GM18498 (cell line): ENCODE measurements around the gene CYP1A2.

Source experiments
- ATAC-seq: cut with Tn5 transposase; IDR thresholded peaks from one replicate; pipeline ENCODE4 v1.9.1; 2021; ENCODE audit warnings: mild to moderate bottlenecking, moderate library complexity; ENCODE audit not compliant: unreplicated experiment

The CYP1A2 gene

DNA sequence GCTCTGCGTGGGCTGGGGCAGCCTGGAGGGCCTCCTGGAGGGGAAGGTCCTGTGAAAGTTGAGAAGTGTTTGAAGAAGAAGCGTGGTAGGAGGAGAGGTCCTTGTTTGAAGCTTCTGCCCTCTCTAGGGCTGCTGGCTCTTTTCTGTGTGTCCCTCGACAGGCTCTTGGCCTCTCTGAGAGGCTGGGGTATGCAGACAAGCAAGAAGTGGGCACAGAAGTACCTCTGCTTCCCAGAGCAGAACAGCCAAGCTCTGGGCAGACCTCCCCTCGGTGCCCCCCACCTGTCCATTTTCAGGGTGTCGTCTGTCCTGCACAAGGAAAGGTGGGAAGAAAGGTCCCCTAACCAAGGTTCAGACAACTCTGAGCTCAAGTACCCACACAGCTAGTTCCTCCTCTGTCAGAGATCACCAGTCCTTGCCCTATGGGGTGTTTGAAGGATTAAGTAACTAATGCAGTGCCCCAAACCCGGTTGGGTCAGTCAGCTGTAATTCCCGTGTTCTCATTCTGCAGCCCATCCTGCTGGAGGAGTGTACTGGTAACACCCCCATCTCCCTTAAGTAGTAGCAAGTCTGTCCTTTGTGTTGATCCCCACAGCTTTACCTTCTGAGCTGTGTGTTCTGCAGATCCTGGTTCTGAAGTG lies 39.5 kb downstream of the CYP1A2 start:
- ATAC-seq, result no peak

DNA sequence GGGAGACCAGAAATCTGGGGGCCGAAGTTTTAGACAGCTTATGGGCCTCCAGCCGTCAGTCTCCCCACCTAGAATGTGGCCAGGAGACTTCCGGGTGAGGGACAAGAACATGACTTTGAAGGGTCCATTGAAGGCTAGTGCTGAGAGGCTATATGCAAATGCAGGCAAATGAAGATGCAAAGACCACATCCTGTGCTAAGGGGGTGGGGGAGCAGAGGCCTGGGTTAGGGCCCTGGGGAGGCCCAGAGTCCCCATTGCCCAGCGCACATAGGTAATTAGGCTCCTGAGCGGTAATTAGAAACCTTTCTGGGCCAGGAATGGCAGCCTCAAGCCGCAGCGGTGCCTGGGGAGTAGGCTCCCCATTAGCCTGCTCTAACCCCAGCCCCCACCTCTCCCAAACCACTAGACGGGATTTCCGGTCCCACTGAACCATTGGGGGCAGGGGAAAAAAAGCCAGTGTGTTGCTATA lies 40.1 kb downstream of the CYP1A2 start:
- ATAC-seq, result peak; percentile 38

DNA sequence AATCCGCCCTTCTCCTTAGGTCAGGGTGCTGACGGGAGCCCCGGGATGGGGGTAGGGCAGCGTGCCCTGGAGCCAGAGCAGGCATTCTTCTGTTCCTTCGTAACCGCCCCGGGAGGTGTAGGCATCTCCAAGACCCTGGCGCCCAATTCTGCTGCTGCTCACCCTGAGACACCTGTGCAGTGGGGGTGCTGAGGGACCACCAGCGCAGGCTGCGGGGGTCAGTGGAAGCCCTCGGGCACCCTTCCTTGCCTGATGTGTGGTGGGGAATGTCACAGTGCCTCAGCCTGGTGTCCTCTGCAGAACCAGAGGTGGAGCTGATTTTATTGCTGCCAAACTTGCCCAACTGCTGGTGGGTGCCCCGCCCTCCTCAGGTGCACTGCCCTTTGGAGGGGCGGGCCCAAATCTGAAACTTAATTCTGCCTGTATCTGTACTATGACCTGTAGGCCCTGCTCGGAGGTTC lies 40.6 kb downstream of the CYP1A2 start:
- no peak for ATAC-seq

DNA sequence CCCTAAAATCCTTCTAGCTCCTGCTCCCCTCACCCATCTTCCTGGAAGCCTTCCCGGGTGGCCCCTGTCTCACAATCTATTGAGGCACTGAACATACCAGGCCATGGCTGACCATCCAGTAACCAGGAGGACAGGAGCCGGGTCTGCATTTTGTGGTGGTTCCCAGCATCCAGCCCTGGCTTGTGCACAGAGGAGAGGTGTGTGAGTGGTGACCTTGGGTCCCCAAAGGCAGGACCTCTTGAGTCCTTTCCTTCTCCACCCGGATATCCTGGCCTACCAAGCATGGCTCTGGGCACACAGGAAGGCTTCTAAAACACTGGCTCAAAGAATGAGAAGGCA lies 41.1 kb downstream of the CYP1A2 start:
- no peak for ATAC-seq

DNA sequence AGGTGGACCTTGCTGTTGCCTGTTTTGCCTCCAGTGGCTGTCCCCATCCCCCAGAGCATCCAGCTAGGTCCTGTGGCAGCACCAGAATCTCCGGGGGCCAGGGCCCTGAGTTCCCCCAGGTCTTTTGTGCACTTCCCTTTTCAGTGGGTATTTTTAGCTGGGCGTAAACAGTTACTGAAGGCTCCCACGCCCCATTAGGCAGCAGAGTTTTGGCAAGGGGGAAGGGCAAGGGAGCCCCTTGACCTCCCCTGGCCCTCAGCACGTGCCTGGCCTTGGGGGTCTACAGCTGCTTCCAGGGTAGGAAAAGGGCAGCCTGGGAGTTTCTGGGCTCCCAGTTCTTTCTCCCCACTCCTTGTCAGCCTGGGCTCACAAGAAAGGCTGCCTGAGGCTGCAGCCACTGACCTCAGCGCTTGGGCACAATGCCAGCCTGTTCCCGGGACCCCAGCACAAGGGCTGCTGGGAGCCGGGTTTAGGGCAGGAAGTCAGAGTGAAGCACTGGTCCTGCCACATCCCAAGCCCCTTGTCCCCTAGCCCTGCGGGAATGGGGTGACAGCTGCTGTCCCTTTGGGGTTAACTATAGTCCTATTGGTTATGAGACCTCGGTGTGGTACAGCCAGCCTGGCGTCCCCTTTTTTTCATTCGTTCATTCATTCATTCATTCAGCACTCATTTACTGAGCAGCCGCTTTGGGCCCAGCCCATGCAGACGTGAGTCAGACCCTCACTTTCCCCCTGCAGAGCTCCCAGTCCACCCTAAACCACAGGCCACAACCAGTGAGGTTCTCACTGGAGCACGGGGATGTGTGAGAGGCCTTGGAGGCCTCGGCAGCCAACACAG lies 41.7 kb downstream of the CYP1A2 start:
- no peak for ATAC-seq

DNA sequence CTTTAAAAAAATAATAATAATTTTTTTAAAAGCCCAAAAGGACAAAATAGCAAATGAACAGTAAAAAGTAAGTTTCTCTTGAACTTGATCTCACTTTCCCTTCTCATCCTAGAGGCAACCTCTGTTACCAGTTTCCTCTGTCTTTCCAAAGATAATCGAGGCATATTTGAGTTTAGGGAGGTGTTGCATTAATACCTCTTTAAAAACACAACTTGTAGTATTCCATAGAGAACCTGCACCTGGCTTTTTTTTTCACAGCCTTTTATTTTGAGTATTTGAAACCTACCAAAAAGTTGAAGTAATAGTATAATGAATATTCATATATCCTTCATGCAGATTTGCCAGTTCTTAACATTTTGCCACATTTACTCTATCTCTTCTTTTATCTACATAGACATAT lies 42.4 kb downstream of the CYP1A2 start:
- ATAC-seq, result no peak

DNA sequence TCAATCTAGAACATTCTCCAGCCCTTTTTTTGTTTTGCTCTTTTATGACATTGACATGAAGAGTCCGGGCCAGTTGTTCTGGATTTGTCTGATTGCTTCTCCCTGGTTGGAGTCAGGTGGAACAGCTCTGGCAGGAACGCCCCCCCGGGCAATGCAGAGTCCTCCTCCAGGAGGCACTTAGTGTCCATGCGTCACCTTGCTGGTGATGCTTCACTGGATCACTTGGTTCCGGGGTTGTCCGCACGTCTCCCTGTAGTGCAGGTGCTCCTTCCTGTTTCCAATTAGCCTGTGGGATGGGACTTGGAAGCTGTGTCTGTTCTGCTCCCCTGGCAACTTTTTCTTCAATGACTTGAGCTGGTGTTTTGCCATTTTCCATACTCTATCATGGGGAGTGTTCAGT lies 43.0 kb downstream of the CYP1A2 start:
- ATAC-seq, result no peak

DNA sequence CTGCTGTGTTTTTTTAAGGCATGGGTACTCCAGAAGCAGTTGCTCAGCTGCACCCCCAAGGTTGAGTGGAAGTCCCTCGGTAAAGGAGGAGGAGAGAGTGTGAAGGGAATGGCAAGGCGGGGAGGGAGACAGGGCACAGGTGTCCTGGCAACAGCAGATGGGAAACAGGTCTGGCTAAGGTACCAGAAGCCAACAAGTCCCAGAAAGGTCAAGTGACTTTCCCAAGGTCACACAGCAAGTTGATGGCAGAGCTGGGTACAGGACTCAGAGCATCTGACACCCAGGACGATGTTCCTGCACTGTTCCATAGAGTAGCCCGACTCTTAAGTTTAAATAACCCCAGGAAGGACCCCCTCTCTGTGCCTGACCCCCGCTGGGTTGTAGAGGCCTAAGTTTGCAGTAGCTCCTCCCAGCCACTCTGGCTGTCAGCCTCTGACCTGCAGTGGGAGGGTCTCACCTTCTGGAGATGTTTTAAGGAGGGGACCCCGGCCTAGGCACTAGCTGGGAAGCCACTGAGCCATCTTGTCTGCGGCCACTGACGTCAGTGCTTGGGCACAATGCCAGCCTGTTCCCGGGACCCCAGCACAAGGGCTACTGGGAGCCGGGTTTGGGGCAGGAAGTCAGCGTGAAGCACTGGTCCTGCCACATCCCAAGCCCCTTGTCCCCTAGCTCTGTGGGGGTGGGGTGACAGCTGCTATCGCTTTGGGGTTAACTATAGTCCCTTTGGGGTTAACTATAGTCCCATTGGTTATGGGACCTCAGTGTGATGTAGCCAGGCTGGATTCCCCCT lies 43.8 kb downstream of the CYP1A2 start:
- ATAC-seq, result no peak

DNA sequence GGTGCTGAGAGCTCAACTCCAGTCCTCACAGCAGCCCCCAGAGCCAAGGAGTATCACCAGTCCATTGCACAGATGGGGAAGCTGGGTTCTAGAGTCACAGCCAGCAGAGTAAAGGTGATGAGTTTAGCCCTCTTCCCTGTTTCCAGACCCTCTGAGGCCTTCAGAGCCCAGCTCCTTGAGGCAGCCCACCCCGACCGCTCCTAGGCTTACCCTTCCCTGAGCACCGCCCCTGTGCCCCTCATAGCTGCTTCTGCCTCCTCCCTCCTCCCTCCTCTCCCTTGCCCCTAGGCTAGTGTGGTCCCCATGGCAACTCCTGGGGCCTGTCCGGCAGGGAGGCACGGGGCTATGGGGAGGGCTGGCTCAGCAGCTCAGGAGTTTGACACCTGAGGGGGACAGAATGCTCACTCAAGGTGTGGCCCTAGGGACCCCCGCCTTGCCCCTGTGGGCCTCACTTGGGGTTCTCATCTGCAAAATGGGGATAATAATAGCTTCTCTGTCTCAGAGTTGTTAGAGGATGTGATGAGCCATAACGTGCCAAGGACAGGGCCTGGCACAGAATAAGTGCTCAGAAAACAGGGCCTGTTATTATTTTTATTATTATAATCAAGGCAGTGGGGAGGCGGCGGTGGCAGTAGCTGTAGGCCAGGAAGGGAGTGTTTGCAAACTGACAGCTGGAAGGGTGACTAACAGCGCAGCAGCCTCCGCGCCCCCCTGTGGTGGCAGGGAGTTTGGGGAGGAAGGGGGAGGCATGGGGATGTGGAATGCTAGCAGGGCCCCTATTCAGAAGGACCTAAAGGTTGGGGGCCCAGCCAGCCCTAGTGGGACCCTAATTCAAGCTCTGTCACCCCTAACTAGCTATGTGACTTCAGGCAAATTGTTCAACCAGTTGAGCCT lies 44.7 kb downstream of the CYP1A2 start:
- no peak for ATAC-seq

DNA sequence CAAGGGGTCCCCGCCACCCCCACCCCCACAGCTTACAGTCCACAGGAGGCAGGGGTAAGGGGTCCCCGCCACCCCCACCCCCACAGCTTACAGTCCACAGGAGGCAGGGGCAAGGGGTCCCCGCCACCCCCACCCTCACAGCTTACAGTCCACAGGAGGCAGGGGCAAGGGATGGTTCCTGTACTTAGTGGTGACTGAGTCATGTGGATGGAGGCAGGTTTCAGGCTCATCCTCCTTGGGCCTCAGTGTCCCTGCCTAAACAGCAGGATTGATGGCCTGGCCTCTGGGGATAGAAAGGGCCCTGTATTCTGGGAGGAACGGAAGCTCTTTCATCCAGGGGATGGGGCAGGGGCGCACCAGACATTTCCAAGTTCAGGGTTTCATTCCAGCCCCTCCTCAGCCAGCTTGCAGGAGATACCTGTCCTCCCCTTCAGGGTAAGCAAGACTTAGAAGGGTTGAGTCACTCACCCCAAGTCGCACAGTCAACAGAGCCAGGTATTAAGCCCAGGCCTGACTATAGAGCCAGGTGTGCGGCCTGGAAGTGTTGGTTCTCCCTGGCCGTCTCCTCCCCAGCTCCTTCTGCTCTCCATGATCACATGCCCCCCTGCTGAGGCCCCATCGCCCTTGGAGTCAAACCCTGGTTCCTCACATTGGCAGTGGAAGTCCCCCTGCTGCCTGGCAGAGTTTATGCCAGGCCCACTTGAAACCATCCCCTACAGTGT lies 45.8 kb downstream of the CYP1A2 start:
- no peak for ATAC-seq

DNA sequence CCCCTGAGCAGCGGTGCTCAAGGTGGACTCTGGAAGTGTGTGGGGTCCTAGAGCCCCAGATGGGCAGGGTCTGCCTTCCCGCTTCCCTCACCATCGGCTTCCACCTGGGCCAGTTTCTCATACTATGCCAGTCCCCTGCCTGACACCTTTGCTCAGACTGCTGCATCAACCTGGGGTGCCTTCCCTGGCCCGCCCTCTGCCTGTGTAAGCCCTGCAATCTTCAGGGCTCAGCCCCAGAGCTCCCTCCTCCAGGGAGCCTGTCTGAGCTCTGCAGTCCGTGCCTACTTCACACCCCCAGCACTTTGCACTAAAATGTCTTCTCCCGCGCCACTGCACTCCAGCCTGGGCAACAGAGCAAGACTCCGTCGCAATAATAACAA lies 46.3 kb downstream of the CYP1A2 start:
- no peak for ATAC-seq

DNA sequence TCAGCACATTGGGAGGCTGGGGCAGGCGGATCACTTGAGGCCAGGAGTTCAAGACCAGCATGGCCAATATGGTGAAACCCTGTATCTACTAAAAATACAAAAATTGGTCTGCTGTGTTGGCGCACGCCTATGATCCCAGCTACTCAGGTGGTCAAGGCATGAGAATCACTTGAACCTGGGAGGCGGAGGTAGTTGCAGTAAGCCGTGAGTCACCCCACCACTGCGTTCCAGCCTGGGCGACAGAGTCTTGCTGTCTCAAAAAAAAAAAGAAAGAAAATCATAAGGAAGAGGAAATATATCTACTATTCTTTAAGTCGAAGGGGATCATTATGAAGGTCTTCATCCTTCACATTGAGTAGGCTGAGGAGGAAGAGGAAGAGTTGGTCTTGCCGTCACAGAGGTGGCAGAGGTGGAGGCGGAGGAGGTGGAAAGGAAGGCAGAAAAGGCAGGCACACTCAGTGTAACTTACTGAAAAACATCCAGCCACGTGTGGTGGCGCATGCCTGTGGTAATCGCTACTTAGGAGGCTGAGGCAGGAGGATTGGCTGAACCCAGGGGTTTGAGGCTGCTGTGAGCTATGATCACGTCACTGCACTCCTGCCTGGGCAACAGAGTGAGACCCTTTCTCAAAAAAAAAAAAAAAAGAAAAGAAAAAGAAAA lies 47.5 kb downstream of the CYP1A2 start:
- ATAC-seq, result no peak

DNA sequence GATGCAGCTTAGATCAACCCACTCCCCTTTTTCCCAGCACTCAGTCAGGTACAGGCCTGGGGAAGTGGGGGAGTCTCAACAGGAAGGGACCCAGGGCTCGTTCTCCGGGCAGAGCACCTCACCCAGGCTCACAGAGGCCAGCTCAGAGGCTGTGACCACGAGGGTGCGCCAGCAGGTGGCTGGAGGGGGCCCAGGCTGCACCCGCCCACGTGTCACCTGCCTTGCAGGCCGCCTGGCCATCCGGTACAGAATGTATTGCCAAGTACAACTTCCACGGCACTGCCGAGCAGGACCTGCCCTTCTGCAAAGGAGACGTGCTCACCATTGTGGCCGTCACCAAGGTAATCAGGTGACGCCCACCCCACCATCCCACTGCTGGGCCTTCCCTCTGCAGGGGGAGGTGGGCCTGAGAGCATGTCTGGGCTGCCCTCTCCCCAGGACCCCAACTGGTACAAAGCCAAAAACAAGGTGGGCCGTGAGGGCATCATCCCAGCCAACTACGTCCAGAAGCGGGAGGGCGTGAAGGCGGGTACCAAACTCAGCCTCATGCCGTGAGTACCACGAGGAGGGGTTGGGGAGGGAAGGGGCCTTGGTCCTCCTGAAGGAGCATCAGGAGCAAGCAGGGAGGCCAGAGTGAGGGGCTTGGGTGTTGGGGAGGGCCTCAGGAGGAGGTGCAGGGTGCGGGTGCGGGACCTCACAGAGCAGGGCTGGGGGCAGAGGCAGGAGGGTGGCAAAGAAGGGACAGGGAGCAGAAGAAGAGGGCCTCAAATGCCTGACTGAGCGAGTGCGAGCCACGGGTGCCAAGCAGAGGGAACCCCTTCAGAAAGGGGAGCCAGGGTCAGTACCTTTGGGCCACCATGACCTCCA lies 50.0 kb downstream of the CYP1A2 start:
- ATAC-seq, result no peak

DNA sequence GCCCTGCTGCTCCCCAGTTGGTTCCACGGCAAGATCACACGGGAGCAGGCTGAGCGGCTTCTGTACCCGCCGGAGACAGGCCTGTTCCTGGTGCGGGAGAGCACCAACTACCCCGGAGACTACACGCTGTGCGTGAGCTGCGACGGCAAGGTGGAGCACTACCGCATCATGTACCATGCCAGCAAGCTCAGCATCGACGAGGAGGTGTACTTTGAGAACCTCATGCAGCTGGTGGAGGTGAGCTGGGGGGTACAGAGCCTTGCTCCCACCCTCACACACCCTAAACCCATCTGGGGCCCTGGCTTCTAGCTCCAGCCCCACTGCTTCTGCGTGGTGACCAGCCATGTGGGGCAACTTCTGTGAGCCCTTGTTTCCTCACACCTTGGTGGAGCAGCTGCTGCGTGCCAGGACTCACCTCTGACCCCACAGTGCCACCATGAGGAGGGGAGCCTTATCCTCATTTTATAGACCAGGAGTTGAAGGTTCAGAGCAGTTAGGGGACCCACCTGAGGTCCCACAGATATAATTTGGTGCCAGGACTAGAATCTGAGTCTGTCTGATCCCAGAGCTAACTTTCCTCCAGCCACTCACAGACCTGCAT lies 50.7 kb downstream of the CYP1A2 start:
- ATAC-seq, result no peak

DNA sequence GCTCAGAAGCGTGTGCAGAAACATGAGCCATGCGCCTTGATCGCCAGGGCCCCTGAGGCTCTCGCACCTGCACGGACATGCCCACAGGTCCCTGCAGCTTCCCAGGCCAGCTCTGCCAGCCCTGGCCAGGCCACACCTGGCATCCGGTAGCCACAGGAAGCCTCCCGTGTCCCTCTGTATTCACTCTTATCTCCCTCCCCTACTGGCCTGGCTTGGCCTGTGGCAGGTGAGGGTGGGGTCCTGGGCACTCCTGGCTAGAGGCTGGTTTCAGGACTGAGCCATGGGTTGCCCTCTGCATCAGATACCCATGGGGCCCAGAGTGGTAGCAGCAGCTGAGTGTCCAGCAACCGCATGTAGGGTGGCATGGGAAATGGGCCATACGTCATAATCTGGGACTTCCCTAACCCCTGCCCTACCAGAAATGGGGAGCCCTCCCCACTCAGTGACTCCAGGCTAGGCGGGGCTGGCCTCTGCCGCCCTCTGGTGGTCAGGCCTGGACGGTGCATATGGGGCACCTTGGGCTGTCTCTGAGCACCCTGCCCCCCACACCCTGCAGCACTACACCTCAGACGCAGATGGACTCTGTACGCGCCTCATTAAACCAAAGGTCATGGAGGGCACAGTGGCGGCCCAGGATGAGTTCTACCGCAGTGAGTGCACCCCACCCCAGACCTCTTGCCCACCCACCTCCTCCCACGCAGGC lies 51.4 kb downstream of the CYP1A2 start:
- peak; percentile 81 for ATAC-seq

DNA sequence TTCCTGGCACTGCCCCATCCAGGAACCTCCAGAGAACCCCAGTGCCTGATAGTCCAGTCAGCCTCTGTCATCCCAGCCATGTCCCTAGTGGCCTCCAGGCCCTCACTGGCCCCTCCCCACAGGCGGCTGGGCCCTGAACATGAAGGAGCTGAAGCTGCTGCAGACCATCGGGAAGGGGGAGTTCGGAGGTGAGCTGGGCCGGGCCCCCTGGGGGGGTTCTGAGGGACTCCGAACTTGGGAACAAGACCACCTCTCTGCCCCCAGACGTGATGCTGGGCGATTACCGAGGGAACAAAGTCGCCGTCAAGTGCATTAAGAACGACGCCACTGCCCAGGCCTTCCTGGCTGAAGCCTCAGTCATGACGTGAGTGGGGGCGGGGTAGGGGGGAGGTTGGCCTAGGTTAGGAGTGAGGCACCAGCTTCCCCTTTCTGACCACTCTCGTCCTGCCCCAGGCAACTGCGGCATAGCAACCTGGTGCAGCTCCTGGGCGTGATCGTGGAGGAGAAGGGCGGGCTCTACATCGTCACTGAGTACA lies 52.0 kb downstream of the CYP1A2 start:
- ATAC-seq, result no peak

DNA sequence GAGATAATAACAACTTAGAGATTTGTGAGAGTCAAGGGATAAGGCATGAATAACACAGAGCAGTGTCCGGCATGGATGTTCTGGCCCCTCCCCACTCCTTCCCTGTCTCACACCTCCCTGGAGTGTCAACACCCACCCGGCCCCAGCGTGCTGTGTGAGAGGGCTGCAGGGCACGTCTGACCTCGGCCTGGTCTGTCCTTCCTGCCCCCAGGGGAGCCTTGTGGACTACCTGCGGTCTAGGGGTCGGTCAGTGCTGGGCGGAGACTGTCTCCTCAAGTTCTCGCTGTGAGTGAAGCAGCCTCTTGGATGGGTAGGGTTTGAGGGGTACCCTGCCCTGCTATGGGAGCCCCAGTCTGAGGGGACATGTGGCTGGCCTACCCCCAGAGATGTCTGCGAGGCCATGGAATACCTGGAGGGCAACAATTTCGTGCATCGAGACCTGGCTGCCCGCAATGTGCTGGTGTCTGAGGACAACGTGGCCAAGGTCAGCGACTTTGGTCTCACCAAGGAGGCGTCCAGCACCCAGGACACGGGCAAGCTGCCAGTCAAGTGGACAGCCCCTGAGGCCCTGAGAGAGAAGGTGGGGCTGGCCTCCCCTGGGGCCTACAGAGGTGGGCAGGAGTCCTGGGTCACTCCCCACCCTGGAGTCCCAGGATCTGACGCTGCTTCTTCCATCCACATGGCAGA lies 52.8 kb downstream of the CYP1A2 start:
- ATAC-seq, result no peak
